ENCODE results near the gene VANGL1. TPM values are rescaled to one million over a fixed set of nuclear protein-coding genes. Genes with fewer than 3 reads are reported as not detected.
A peak's percentile ranks its signal among the peaks of the same experiment; 100 is the strongest.

The VANGL1 gene
- total RNA-seq, 1 donor from 2014 or later = 8.0 TPM

- H3K27ac ChIP-seq = no peak overlapping the region
- peaks cover 3 to 4% of the 10 kb centered on the region in 2 donors for H3K4me1 ChIP-seq
- intact Hi-C loops (cut with DNase I) = no loop called here
- H3K9me3 ChIP-seq = no peaks in the 10 kb centered on the region
- no peaks in the 10 kb centered on the region for H3K36me3 ChIP-seq
- H3K4me3 ChIP-seq = no peak overlapping the region
- no peak for TF ChIP-seq CTCF (IDR thresholded peaks at IDR 0.05)
- no peaks in the 10 kb centered on the region for H3K27me3 ChIP-seq
- no peak for DNase-seq (ENCODE audit: low spot score in 2 of 2)
Measured at GRCh38 chr1:115640384-115640783, 1.4 kb upstream of the VANGL1 start.

GRCh38 chr1:115642168-115643072, 650 bp downstream of the VANGL1 start:
- peak in 1 of 3 experiments; percentile 15 for TF ChIP-seq CTCF (IDR thresholded peaks at IDR 0.05)
- no peaks in the 10 kb centered on the region for H3K36me3 ChIP-seq
- H3K4me1 ChIP-seq = peaks cover 3 to 4% of the 10 kb centered on the region in 2 donors
- H3K27me3 ChIP-seq = no peaks in the 10 kb centered on the region
- no peaks in the 10 kb centered on the region for H3K9me3 ChIP-seq
- DNase-seq (ENCODE audit: low spot score in 2 of 2) = no peak
- H3K4me3 ChIP-seq = peak overlapping the region; percentile 84 to 94
- intact Hi-C loops (cut with DNase I) = no loop called here
- H3K27ac ChIP-seq = peak overlapping the region; percentile 37 to 60

GRCh38 chr1:115643225-115643624, 1.5 kb downstream of the VANGL1 start:
- H3K4me3 ChIP-seq = peak overlapping the region; percentile 84 to 94
- H3K4me1 ChIP-seq = peaks cover 3 to 4% of the 10 kb centered on the region in 2 donors
- H3K27ac ChIP-seq = no peak overlapping the region
- no peaks in the 10 kb centered on the region for H3K36me3 ChIP-seq
- H3K27me3 ChIP-seq = no peaks in the 10 kb centered on the region
- H3K9me3 ChIP-seq = no peaks in the 10 kb centered on the region
- intact Hi-C loops (cut with DNase I) = no loop called here
- no peak for DNase-seq (ENCODE audit: low spot score in 2 of 2)
- TF ChIP-seq CTCF (IDR thresholded peaks at IDR 0.05) = no peak

GRCh38 chr1:115643666-115644065, 1.9 kb downstream of the VANGL1 start:
- TF ChIP-seq CTCF (IDR thresholded peaks at IDR 0.05) = no peak
- DNase-seq (ENCODE audit: low spot score in 2 of 2) = no peak
- intact Hi-C loops (cut with DNase I) = no loop called here
- no peaks in the 10 kb centered on the region for H3K27me3 ChIP-seq
- H3K36me3 ChIP-seq = no peaks in the 10 kb centered on the region
- no peak overlapping the region for H3K27ac ChIP-seq
- H3K4me1 ChIP-seq = peaks cover 3 to 4% of the 10 kb centered on the region in 2 donors
- H3K9me3 ChIP-seq = no peaks in the 10 kb centered on the region
- H3K4me3 ChIP-seq = peak overlapping the region in 1 of 2 donors; percentile 94

- DNase-seq (ENCODE audit: low spot score in 2 of 2) = no peak
- Histone ChIP-seq H3K27me3 (no peaks in the 10 kb centered on the region), H3K27ac (no peak overlapping the region), H3K36me3 (no peaks in the 10 kb centered on the region), H3K9me3 (no peaks in the 10 kb centered on the region), H3K4me3 (no peak overlapping the region), H3K4me1 (peaks cover 3 to 4% of the 10 kb centered on the region in 2 donors)
- intact Hi-C loops (cut with DNase I) = no loop called here
- no peak for TF ChIP-seq CTCF (IDR thresholded peaks at IDR 0.05)
Measured at GRCh38 chr1:115644109-115644508, 2.3 kb downstream of the VANGL1 start.

Measured in ascending aorta (tissue), 2 donors.